C1 segment of cervical spinal cord (tissue), 14 donors: Measurements from ENCODE around the gene OSBP2.

Experiments used
- DNase-seq, 14 donors: peaks; one replicate each; lab custom pipeline; 2025; lab: John Stamatoyannopoulos, UW

OSBP2 gene

DNA sequence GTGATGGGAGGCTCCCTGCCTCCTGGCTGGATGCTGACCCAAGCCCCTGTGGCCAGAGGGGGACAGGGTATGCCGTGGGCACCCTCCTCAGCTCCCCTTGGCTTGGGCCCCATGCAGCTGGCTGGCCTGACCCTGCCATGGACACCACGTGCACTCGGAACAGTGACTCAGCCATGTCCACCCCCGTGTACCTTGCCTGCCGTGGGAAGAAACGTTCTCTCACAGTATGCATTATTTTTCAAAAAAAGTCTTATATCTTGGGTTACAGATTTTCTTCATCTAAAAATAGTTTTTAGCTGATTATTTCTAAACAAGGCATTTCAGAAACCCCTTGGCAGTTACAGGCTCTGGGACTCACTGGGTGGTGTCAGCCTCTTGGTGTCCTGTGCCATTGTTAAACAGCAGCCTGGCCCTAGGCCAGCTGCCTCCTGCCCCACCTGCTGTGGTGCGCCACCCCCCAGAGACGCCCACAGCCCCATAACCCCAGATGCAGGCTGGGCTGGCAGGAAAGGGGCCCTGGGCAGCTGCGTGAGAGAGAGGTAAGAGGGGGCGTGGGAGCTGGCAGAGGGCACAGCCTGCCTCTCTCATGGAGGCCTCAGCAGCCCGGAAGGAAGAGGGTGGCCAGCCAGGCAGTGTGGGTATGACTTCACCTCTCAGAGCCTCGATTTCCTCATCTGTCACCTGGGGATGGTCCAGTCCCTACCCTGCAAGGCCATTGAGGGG is 174.2 kb downstream of the OSBP2 start:
- peak in 2 of 14 donors; percentile 10 to 34 for DNase-seq

DNA sequence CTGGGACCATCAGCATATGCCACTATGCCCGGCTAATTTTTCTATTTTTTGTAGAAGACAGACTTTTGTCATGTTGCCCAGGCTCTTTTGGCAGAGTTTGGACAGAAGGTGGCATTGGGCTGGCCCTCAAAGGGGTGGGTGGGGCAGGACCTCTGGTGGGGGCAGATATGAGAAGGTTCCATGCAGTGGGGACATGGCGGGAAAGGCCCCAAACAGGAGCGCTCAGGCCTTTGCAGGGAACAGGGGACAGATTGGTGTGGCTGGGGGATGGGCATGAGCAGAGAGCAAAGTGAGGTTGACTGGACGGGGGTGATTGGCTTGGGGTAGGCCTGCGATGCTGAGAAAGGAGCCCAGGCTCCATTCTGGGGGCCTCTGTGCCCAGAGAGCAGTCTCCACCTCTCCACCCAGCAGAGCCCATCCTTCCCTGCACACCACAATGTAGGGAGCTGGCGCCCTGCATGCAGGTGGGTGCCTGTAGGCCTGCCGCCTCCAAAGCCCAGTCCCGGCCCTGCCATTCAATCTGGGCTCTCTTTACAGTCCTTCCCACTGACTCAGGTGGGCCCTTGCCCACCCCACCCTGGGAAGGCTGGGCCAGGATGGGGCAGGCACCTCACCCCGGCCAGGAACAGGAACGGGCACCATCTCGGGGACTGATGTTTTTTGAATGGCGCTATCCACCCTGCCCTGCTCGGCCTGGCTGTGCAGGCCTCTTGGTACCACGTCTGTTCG is 175.2 kb downstream of the OSBP2 start:
- no peak for DNase-seq

GRCh38 chr22:30870451-30871345 is 176.0 kb downstream of the OSBP2 start:
- DNase-seq, result no peak

- DNase-seq, result no peak
Measured at GRCh38 chr22:30871391-30872284, 177.0 kb downstream of the OSBP2 start.

- DNase-seq, result peak in 3 of 14 donors; percentile 15 to 24 (median 16)
Measured at GRCh38 chr22:30872285-30873041, 177.8 kb downstream of the OSBP2 start.

DNA sequence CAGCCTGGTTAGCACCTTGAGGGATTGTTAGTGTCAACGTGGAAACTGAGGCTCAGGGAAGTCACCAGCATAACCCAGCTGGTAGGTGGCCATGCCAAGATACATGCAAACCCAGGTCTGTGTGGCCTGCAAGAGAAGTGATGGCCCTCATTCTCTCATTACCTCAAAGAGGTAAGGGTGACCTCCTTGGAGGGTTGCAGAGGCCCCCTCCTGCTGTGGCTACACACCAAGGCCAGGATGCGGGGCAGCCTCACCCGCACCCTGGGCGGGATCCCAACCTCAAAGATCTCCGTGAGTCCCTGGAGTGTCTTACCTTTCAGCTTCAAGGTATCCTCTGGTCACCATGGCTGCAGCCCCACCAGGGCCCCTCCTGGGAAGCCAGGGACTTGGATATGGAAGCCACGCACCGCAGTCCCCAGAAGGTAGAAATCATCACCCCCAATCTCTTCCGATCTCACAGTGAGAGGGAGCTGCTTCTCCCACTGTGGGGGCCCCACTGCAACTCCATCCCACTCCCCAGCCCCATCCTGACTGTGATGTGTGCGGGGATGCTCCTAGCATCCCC is 178.5 kb downstream of the OSBP2 start:
- no peak for DNase-seq

GRCh38 chr22:30873661-30874060 is 179.0 kb downstream of the OSBP2 start:
- DNase-seq, result no peak

- DNase-seq, result no peak
Measured at GRCh38 chr22:30874431-30875370, 180.0 kb downstream of the OSBP2 start.

DNA sequence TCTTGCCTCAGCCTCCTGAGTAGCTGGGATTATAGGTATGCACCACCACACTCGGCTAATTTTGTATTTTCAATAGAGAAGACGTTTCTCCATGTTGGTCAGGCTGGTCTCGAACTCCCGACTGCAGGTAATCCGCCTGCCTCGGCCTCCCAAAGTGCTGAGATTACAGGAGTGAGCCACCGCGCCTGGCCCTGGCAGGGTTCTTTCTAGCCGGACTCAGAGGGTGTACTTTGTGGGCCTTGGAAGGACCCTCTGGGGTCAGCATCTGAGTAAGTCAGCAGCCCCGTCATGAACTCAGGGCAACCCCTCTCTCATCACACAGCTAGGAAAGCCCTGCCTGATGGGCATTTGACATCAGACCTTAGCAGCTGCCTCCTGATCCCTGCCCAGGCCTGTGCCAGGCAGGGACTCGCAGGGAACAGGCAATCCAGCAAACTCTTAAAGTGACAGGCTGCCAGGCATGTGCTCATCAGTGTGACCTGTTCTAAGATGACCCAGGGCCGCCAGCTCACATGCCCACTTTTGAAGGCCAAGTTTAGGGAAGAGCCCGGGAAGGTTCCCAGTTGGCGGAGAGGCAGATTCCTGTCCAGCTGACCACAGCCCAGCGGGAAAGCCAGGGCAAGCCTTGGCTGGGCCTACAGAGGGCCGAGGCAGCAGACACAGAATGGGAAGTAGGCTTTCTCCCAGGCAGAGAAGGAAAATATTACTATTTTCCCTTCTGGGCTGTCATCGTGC is 181.0 kb downstream of the OSBP2 start:
- DNase-seq, result peak in 10 of 14 donors; percentile 31 to 87 (median 50)

- DNase-seq, result no peak
Measured at GRCh38 chr22:30876221-30876751, 181.6 kb downstream of the OSBP2 start.

DNA sequence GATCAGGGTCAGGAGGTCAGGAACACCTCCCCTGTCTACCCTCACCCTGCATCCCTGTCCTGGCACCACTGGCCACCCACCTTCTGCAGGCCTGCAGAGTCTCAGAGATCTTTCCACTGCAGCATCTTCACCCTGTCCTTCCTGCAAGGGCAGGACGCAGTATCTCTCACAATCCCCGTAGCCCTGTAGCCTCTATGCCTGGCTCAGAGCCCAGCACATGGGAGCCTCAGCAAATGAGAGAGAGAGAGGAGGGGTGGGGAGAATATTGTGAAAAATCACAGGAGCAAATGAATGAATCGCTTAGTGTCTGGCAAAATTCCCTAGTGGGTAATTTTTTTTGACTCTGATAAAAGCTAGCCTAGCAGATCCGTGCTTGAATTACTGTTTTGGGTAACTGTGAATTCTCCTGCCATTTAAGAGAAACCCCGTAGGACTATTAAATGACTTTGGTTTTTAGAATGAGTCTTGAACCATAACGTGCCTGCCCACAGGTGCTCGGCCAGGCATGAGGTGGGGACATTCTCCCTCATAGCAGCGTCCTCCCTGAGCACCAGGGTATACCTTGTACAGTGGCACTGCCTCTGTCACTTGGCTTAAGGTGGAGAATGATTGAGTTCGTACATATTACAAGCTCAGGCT is 182.4 kb downstream of the OSBP2 start:
- peak in 5 of 14 donors; percentile 6 to 86 (median 35) for DNase-seq

DNA sequence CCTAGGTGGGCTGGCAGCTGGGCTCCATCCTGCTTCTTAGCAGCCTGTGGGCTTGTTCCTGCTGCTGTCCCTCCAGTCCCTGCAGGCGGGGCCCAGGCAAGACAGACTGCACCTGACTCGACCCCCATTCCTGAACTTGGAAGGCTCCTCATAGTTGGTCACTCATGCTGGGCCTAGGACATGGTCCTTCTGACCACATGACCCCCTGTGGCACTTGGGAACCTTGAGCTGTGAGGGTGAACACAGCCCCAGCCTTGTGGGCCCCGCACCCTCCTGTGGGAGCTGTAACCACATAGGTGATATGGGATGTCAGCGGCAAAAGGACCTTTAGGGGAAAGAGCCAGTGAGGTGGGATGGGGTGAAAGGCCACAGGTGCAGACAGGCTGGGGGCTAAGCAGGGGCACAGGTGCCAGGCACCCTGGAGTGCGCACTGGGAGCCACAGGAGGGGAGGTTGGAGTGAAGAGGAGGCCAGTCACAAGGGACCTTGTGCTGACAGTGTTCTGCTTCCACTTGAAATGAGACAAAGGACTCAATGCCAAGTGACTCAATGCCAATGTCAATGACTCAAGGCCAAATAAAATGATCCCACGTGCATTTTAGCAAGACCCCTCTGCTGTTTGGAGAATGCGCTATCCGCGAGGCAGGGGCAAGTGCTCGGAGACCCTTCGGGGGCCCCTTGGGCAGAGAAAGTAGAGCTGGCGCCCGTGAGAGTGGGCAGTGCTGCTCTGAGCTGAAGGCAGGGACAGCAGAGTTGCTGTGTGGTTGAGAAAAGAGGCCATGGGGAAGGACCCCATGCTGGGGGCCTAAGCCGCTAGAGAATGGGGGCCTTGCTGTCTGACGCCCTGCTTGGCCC is 183.2 kb downstream of the OSBP2 start:
- peak in 6 of 14 donors; percentile 5 to 51 (median 26) for DNase-seq

- DNase-seq, result peak in 1 of 14 donors; percentile 86
Measured at GRCh38 chr22:30878516-30879414, 184.1 kb downstream of the OSBP2 start.

DNA sequence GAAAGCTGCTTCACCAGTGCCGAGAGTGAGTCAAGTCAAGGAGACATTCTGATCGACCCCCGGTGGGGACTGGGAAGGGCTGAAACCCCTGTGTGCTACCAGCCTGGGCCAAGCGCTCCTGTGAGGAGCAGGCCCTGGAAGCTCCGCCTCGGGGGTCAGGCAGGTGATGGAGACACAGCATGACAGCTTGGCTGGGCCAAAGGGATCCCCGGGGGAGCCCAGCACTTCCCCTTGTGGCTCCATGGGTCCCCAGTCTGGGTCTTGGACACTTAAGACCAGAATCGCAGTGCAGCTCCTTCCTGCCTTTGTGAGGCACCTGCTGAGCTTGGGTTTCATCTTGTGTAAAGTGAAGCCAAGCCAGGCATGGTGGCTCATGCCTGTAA is 184.7 kb downstream of the OSBP2 start:
- DNase-seq, result no peak

DNA sequence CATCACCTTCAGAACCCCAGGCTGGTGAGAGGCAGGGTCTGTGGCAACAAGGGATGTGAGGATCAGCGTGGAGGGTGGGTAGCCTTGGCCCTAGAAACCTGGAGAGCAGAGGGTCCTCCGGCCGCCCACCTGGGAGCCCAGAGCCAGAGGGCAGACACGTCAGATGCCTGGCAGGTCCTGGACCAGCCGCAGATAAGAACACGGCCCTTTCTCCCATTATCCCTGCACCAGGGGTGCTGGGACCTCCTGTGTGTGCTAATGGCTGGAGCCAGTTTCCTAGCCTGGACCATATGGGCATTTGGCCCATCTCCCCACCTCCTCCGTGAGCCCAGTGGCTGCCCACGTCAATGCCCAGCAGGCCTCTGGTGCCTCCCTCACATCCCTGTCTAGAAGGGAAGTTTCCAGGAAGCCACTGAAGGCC is 185.5 kb downstream of the OSBP2 start:
- DNase-seq, result peak in 1 of 14 donors; percentile 57
